Measurements from ENCODE around the gene SKP2.

SKP2 gene

GRCh38 chr5:36177154-36177553 is 25.2 kb downstream of the SKP2 start:
- Histone ChIP-seq H3K9ac (no peak overlapping the region), H3K4me3 (ENCODE audit: low read depth, low read length) (no peak overlapping the region), H3K36me3 (ENCODE audit: control insufficient read depth, insufficient read depth, low read length) (no peaks in the 10 kb centered on the region), H3K4me1 (no peaks in the 10 kb centered on the region), H3K79me2 (no peaks in the 10 kb centered on the region), H3K9me3 (ENCODE audit: control insufficient read depth, low read length) (no peaks in the 10 kb centered on the region), H2AFZ (no peak overlapping the region), H3K4me2 (ENCODE audit: low read length) (no peak overlapping the region), H3K27me3 (ENCODE audit: control insufficient read depth, insufficient read depth, low read length) (no peaks in the 10 kb centered on the region), H3K27ac (no peak overlapping the region)
- no peak for TF ChIP-seq CTCF (IDR thresholded peaks at IDR 0.05)

- H3K9me3 ChIP-seq (ENCODE audit: control insufficient read depth, low read length) = no peaks in the 10 kb centered on the region
- no peak overlapping the region for H3K27ac ChIP-seq
- H2AFZ ChIP-seq = no peak overlapping the region
- no peaks in the 10 kb centered on the region for H3K36me3 ChIP-seq (ENCODE audit: control insufficient read depth, insufficient read depth, low read length)
- H3K4me2 ChIP-seq (ENCODE audit: low read length) = no peak overlapping the region
- H3K4me1 ChIP-seq = no peaks in the 10 kb centered on the region
- no peaks in the 10 kb centered on the region for H3K79me2 ChIP-seq
- H3K9ac ChIP-seq = no peak overlapping the region
- no peaks in the 10 kb centered on the region for H3K27me3 ChIP-seq (ENCODE audit: control insufficient read depth, insufficient read depth, low read length)
- no peak overlapping the region for H3K4me3 ChIP-seq (ENCODE audit: low read depth, low read length)
- peak; percentile 45 for TF ChIP-seq CTCF (IDR thresholded peaks at IDR 0.05)
Measured at GRCh38 chr5:36177715-36178523, 26.0 kb downstream of the SKP2 start.

- TF ChIP-seq CTCF (IDR thresholded peaks at IDR 0.05) = no peak
- no peaks in the 10 kb centered on the region for H3K36me3 ChIP-seq (ENCODE audit: control insufficient read depth, insufficient read depth, low read length)
- H3K4me1 ChIP-seq = no peaks in the 10 kb centered on the region
- H3K9ac ChIP-seq = no peak overlapping the region
- H3K27me3 ChIP-seq (ENCODE audit: control insufficient read depth, insufficient read depth, low read length) = no peaks in the 10 kb centered on the region
- no peaks in the 10 kb centered on the region for H3K9me3 ChIP-seq (ENCODE audit: control insufficient read depth, low read length)
- no peak overlapping the region for H3K27ac ChIP-seq
- H3K4me2 ChIP-seq (ENCODE audit: low read length) = no peak overlapping the region
- no peak overlapping the region for H3K4me3 ChIP-seq (ENCODE audit: low read depth, low read length)
- no peaks in the 10 kb centered on the region for H3K79me2 ChIP-seq
- no peak overlapping the region for H2AFZ ChIP-seq
Measured at GRCh38 chr5:36178524-36178890, 26.6 kb downstream of the SKP2 start.

- Histone ChIP-seq H3K4me3 (ENCODE audit: low read depth, low read length) (no peak overlapping the region), H2AFZ (no peak overlapping the region), H3K4me1 (no peaks in the 10 kb centered on the region), H3K27ac (no peak overlapping the region), H3K36me3 (ENCODE audit: control insufficient read depth, insufficient read depth, low read length) (no peaks in the 10 kb centered on the region), H3K9me3 (ENCODE audit: control insufficient read depth, low read length) (no peaks in the 10 kb centered on the region), H3K79me2 (no peaks in the 10 kb centered on the region), H3K27me3 (ENCODE audit: control insufficient read depth, insufficient read depth, low read length) (no peaks in the 10 kb centered on the region), H3K9ac (no peak overlapping the region), H3K4me2 (ENCODE audit: low read length) (no peak overlapping the region)
- TF ChIP-seq CTCF (IDR thresholded peaks at IDR 0.05) = no peak
Measured at GRCh38 chr5:36179950-36180349, 28.0 kb downstream of the SKP2 start.
